HL-60 (cell line): ENCODE results near the gene SLC9A7.
A peak's percentile ranks its signal among the peaks of the same experiment; 100 is the strongest.

Experiments
- DNase-seq, 2 experiments: peaks; one replicate each; pipeline ENCODE4 v3.0.0-alpha.2; 2010 to 2020; ENCODE audit warnings: low read depth in 1 of 2, low spot score in 1 of 2
- H3K27ac ChIP-seq: fragments of 250-450 bp; sonication (Bioruptor Pico); replicated peaks from 2 replicates; pipeline ENCODE4 v1.5.1; 2020; ENCODE audit warnings: mild to moderate bottlenecking, moderate library complexity
- H3K27me3 ChIP-seq: fragments of 250-450 bp; sonication (Bioruptor Pico); 2 replicates; pipeline ENCODE4 v1.5.1; 2021; ENCODE audit warnings: mild to moderate bottlenecking, moderate library complexity; ENCODE audit not compliant: insufficient read depth, poor library complexity, severe bottlenecking
- H3K4me3 ChIP-seq: replicated peaks from 2 replicates; pipeline ENCODE4 v1.5.1; 2011; ENCODE audit warnings: mild to moderate bottlenecking, control low read depth, low read length; ENCODE audit not compliant: insufficient read depth
- CTCF ChIP-seq: IDR thresholded peaks from one replicate; pipeline ENCODE4 v1.5.1; 2011; ENCODE audit warnings: low read length, control low read depth, inconsistent platforms; ENCODE audit not compliant: insufficient read depth
- GABPA ChIP-seq: IDR thresholded peaks from 2 replicates; pipeline ENCODE4 v1.6.1; 2012; ENCODE audit warnings: low read depth
- POLR2AphosphoS5 ChIP-seq: IDR thresholded peaks from 2 replicates; pipeline ENCODE4 v1.6.1; 2012; ENCODE audit warnings: low read depth
- REST ChIP-seq: IDR thresholded peaks from 2 replicates; pipeline ENCODE4 v1.6.1; 2012; ENCODE audit warnings: low read depth; ENCODE audit not compliant: insufficient replicate concordance
- SPI1 ChIP-seq: IDR thresholded peaks from 2 replicates; pipeline ENCODE4 v1.6.1; 2012; ENCODE audit warnings: low read depth, mild to moderate bottlenecking, borderline replicate concordance

Gene SLC9A7

DNA sequence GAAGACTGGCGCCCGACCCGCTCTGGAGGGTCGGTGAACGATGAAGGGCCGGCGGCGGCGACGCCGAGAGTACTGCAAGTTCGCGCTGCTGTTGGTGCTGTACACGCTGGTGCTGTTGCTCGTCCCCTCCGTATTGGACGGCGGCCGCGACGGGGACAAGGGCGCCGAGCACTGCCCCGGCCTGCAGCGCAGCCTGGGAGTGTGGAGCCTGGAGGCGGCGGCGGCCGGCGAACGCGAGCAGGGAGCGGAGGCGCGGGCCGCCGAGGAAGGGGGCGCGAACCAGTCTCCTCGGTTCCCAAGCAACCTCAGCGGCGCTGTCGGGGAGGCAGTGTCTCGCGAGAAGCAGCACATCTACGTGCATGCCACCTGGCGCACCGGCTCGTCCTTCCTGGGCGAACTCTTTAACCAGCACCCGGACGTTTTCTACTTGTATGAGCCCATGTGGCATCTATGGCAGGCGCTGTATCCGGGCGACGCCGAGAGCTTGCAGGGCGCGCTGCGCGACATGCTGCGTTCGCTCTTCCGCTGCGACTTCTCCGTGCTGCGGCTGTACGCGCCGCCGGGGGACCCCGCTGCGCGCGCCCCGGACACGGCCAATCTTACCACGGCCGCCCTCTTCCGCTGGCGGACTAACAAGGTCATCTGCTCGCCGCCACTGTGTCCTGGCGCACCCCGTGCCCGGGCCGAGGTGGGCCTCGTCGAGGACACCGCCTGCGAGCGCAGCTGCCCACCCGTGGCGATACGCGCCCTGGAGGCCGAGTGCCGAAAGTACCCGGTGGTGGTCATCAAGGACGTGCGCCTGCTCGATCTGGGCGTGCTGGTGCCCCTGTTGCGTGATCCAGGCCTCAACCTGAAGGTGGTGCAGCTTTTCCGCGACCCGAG lies 184.8 kb downstream of the SLC9A7 start:
- no peak for TF ChIP-seq POLR2AphosphoS5
- no peak for TF ChIP-seq CTCF
- no peak for TF ChIP-seq REST
- TF ChIP-seq GABPA: no peak
- no peak for TF ChIP-seq SPI1
- no peak overlapping the region for H3K27ac ChIP-seq
- H3K4me3 ChIP-seq: peak overlapping the region; percentile 57
- H3K27me3 ChIP-seq: no peaks in the 10 kb centered on the region
- peak in 1 of 2 experiments; percentile 25 for DNase-seq

DNA sequence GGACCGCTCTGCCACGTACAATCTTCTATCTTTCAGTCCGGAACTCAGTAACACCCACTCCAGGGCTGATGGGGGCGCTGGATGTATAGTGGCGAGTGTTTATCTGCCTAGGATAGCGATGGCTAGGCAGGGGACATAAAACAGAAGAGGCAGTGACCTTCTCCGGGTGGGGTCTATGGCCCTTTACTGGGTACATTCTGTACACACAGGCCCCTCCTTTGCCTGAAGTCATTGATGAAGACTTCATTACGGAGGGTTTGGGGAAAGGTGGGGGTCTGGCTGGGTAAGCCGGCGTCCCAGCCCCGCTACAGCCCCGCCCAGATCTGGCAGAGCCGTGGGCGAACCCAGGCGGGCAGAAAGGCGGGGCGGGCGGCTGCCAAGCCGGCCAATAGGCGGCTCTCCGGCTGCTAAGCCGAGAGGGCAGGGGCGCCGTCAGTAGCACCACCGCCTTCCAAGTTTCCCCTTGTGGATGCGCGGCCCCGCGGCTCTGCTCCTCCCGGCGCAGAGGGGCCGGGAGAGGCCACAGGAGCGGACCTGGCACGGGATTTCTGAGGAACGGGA lies 185.5 kb downstream of the SLC9A7 start, which contains the start of gene CHST7:
Gene CHST7, plus strand, starts transcription at position 435 of the 561 bp plus-strand sequence. CDS start 167 bp downstream, outside the sequence.
- Histone ChIP-seq H3K27ac (no peak within 1 kb of the TSS), H3K27me3 (no peaks in the 10 kb centered on the region), H3K4me3 (peak within 1 kb of the TSS; percentile 57)
- DNase-seq: peak in 1 of 2 experiments; percentile 19
- TF ChIP-seq GABPA (no peak), SPI1 (no peak), CTCF (no peak), REST (no peak), POLR2AphosphoS5 (no peak)

GRCh38 chrX:46572340-46572936 lies 186.5 kb downstream of the SLC9A7 start:
- H3K27me3 ChIP-seq: no peaks in the 10 kb centered on the region
- no peak for TF ChIP-seq GABPA
- no peak for TF ChIP-seq CTCF
- peak; percentile 74 for TF ChIP-seq SPI1
- no peak for TF ChIP-seq REST
- TF ChIP-seq POLR2AphosphoS5: no peak
- no peak overlapping the region for H3K4me3 ChIP-seq
- DNase-seq: peak in 1 of 2 experiments; percentile 12
- no peak overlapping the region for H3K27ac ChIP-seq
